Retinal pigment epithelial cell (primary cell): ENCODE results near the gene LIFR.

ENCODE experiments used
- DNase-seq: peaks from one replicate; pipeline ENCODE4 v3.0.0-alpha.2; 2010; ENCODE audit warnings: low read depth
- H3K4me3 ChIP-seq: 2 replicates; pipeline ENCODE4 v1.5.1; 2011; ENCODE audit warnings: mild to moderate bottlenecking, low read length, control low read depth, moderate library complexity
- TF ChIP-seq, protein P1 (sequence below): conservative IDR thresholded peaks from 2 replicates; pipeline ENCODE4 v1.5.1; 2011; ENCODE audit warnings: low read depth, low read length, control low read depth, inconsistent platforms

LIFR gene

DNA sequence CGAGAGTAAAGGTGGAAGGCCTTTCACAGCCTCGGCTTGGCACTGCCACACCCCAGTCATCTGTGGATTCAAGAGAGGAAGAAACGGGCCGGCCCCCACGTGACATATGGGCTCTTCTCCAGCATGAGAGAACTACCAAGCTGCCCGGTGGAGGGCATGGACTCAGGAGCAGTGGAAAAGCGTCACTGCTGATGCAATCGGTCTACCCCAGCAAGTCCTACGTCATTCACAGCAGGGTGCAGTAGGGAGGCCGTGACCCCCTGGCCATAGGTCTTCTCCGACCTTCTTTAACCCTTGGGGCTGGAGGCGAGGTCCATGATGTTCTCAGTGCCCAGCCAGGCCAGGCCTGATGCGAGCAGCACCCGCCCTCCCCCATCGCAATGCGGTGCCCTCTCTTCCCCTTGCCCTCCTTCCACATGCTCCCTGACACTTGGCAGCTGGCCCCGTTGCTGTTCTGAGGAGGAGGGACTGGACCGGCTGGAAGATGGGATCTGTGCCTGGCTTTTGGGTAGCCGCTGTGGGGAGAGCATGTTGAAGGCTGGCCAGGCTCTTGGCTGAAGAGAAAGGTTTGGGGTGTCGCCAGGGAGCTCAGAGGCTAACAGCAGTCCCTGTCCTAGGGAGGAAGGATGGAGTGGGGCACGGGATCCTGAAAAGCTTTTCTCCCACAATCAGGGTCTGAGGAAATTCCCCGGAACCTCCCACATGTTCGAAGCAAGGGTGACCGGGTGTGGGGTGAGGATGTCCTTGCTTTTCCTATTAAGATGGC lies 89.8 kb downstream of the LIFR start:
- TF ChIP-seq, protein P1, sequence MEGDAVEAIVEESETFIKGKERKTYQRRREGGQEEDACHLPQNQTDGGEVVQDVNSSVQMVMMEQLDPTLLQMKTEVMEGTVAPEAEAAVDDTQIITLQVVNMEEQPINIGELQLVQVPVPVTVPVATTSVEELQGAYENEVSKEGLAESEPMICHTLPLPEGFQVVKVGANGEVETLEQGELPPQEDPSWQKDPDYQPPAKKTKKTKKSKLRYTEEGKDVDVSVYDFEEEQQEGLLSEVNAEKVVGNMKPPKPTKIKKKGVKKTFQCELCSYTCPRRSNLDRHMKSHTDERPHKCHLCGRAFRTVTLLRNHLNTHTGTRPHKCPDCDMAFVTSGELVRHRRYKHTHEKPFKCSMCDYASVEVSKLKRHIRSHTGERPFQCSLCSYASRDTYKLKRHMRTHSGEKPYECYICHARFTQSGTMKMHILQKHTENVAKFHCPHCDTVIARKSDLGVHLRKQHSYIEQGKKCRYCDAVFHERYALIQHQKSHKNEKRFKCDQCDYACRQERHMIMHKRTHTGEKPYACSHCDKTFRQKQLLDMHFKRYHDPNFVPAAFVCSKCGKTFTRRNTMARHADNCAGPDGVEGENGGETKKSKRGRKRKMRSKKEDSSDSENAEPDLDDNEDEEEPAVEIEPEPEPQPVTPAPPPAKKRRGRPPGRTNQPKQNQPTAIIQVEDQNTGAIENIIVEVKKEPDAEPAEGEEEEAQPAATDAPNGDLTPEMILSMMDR: no peak

DNA sequence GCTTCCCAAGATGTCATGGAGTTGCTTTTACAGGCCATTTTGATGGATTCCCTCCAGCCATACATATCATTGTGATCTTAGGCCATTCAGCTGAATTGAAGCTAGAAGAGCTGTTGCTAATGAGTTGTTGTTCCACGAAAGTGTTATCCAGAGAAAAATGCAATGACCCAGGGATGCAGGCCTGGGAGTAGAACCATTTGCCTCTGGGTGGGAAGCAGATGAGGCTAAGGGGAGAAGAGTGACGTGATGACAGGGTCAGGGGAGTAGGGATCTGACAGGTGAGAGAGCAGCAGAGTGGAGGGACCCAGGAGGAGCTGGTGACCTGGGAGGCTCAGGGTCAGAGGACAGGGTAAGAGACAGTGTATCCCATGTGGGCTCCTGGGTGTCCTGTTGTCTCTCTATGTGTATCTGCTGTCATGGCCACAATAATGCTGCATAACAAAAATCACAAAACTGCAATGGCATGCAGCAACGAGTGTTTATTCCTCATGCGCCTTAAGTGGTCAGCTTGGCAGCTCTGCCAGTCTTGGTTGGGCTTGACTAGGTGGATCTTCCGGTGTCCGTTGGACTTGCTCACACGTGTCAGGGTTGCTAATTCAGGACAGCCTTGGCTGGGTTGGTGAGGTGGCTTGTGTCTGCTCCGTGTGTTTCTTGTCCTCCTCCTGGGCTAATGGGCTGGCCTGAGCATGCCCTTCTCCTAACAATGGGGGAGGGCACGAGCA lies 90.6 kb downstream of the LIFR start:
- no peak overlapping the region for H3K4me3 ChIP-seq
- TF ChIP-seq, protein P1: no peak
- DNase-seq: no peak

More for the DNA sequence above, 89.8 kb downstream of the LIFR start:
- DNase-seq: no peak
- H3K4me3 ChIP-seq: no peak overlapping the region

DNA sequence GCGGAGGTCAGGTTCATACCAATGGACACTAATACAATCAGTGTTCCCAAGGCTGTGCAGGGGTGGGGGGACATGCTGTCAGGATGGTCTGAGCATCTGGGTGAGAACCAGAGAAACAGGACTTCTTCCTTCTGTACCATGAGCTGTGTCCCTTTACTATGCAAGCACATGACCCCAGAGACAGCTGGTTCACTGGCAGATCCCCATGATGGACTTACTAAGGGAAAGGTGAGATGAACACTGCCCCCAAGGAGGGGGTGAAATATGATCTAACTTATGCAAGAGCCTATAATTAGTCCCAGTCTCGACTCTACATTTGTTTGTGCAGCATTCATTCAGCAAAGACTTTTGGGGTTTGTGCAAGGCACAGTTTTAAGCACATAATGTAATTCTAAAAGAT lies 91.4 kb downstream of the LIFR start:
- no peak for DNase-seq
- H3K4me3 ChIP-seq: no peak overlapping the region
- TF ChIP-seq, protein P1: no peak

DNA sequence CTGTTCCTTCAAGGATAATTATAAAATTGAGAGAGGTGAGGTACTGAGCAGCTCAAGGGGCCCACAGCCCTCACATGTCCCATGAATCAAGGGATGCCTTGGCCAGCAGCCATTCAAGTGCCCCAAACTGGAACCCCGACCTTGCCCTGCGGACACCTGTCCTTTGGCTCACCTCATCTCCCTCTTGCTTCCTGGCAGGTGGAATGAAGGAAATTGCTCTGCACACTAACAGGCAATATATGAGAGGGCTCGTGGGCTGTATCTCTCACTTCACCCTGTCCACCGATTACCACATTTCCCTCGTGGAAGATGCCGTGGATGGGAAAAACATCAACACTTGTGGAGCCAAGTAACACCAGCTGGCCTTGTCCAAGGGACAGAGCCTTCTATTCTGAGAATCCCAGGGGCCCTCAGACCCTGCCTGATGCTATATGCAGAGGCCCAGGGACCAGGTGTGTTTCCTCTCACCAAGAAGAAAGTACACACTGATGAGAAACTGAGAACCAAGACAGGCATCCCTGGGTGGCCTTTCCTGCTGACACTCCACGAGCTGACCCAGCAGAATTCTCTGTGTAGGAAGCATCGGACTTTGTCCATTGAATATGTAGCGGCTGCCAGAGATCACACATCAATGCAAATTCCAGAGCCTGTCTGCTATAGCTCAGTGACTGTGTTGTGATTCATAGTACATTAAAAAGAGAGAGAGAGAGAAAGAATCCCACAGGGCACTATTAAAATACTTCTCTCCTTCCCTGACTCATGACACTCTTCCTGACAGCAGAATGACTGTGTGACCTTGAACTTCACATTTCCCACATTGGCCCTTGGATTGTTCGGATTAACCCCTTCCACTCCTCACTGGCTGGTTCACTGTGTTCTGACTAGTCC lies 92.6 kb downstream of the LIFR start:
- no peak overlapping the region for H3K4me3 ChIP-seq
- TF ChIP-seq, protein P1: no peak
- peak; percentile 34 for DNase-seq

DNA sequence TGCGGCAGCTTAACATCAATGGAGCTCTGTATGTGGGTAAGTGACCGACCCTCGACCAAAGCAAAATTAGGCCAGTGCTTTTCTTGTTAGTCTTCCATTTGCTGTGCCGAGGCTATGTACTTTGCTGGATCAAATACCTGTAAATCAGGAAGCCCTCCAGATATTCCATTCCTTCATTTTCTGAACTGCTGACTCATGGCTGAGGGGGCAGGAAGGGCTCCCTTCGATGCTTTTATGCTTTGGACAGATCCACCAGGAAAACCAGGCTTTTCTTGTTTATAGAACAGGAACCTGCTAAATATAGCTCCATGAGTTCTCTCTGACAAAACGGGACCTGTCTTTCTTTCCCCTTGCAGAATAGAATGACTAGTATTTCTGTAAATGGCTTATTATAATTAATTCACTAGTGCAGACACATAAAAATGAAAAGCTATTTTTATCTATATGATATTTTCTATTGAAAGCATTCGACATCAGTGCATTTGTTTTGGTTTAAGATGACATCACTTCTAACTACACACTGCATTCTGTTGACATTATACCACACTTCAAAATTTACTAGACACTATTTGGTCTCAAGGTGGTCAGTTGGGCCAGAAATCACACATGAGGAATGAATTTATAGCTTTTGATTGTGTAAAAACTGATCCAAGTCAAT lies 93.3 kb downstream of the LIFR start:
- no peak overlapping the region for H3K4me3 ChIP-seq
- TF ChIP-seq, protein P1: no peak
- DNase-seq: no peak

DNA sequence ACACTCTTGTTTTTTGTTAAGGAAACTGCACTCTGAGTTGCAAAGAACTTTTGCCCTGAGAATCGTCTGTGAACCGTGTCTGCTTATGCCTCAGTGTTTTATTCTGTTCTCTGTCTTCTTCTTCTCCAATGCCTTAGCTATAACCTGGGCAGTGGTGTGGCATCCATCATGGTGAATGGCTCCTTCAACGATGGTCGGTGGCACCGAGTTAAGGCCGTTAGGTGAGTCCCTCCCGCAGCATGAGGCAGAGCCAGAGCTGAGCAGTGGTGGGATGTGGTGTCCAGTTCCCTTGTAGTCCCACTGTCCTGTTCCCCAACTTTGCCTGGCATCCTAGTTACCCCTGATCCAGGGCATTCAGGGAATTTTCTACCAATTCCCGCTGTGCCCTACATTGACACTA lies 98.3 kb downstream of the LIFR start:
- H3K4me3 ChIP-seq: no peak overlapping the region
- no peak for DNase-seq
- TF ChIP-seq, protein P1: no peak
